Activated T-cell treated with anti-CD3 and anti-CD28 coated beads for 24 hours (primary cell): ENCODE results near the gene EBI3.
"Not testable (repeated sequence)": the region's sequence is repeated elsewhere in the genome, so short reads cannot be mapped to it uniquely, and the experiment has no call there.

Experiments used
- DNase-seq: peaks from one replicate; pipeline ENCODE4 v3.0.0-alpha.2; 2020; ENCODE audit warnings: low read depth

EBI3 gene

DNA sequence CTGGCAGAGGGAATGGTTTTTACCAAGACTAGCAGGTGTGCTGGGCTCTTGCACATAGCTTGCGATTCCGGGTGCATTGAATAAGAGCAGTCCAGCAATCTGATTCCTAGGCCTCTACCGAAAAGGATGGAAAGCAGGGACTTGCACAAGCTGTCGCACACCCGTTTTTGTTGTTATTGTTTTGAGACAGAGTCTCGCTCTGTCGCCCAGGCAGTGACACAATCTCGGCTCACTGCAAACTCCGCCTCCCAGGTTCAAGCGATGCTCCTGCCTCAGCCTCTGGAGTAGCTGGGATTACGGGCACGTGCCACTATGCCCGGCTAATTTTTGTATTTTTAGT, 5.5 kb downstream of the EBI3 start:
- DNase-seq = no peak

DNA sequence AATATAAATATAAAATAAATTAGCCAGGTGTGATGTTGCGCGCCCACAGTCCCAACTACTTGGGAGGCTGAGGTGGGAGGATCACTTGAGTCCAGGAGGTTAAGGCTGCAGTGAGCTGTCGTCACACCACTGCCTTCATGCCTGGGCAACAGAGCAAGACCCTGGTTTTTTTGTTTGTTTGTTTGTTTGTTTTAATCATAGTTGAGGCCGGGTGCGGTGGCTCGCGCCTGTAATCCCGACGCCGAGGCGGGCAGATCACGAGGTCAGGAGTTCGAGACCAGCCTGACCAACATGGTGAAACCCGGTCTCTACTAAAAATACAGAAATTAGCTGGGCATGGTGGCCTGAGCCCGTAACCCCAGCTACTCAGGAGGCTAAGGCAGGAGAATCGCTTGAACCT, 8.2 kb downstream of the EBI3 start:
- DNase-seq = not testable (repeated sequence)

DNA sequence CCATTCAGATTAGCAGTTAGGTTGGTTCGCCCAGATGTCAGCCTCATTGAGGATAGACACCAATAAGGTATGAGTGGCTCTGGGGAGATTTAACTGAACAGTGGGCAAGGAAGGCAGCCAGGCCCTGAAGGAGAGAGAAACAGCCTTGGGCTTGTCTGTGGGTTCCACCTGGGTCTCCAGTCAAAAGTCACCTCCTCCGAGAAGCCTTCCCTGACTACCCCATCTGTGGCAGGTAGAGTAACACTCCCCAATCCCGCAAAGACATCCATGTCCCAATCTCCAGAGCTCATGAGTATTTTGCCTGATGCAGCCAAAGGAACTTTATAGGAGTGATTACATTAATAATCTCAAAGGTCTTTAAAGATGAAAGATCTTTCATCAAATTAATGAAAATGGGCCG, 9.5 kb downstream of the EBI3 start:
- DNase-seq = no peak

DNA sequence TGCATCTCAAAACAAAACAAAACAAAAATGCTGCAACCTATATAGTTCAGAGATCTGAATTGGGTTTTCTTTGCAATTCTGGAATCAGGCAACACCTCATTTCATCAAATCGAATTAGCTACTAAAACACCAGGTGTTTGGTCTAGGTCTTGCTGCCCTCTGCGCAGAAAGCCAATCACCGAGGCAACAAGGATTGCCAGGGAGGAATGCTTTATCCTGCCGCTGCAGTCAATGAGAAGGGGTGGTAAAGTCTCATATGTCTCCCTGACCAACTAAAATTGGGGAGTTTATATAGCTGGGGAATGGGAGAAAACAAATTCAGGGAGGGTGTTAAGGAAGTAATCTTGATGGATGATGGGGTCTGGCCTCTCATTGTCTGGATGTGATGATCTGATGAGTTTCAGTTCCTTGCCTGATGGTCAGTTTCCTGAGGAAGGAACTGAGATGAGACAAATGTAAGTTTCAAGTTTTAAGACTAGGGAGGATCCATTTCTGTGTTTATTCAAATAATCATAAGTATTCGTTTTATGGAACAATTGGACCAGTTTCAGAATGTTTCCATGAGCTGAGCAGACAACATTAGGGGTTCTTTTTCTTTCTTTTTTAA, 12.6 kb downstream of the EBI3 start:
- no peak for DNase-seq

DNA sequence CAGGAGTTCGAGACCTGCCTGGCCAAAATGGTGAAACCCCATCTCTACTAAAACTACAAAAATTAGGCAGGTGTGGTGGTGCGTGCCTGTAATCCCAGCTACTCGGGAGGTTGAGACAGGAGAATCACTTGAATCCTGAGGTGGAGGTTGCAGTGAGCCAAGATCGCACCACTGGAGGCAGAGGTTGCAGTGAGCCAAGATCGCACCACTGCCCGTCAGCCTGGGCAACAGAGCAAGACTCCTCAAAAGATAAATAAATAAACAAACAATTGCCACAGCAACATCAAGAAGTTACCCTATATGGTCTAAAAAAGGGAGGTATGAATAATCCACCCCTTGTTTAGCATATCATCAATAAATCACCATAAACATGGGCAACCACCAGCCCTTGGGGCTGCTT, 16.6 kb downstream of the EBI3 start:
- not testable (repeated sequence) for DNase-seq

DNA sequence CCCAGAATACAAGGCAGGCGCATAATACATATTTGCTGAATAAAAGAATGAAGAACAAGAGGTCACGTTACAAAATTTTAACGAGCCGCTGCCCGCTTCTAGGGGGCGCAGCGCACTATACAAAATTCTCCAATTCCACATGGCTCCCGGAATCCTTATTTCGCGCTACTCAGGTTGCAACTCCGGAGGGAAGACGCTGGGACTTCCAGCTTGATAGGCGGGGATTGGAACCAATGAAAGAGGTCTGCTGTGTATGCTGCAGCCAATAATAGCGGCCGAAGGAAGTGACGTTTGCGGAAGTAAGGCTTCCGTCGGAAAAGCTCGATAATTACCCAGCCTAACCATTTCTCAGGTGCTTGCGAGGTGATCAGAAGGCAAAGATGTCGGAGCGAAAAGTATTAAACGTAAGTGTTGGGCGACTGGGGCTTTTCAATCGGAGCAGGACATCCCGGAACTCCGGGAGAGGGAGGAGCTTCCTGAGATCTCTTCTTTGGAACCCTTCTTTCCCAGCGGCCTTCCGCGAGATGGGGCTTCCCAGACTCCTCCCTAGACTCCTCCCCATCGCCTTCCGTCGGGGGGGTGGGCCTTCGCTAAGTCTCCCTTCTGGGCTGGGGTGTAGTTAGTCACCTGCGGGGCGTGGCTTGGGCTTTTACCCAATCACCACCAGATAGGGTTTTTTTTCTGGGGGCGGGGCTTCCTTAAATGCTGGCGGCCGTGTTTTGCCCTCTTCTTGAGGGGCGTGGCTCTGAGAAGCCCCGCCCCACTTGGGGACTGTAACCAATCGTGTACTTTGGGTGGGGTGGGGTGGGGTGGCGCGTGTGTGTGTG, 17.7 kb downstream of the EBI3 start, which contains the start of gene YJU2:
YJU2 (plus strand) TSS at position 314 of the 827 bp plus-strand sequence; CDS start at position 381, 67 bp downstream.
- DNase-seq = peak; percentile 98

DNA sequence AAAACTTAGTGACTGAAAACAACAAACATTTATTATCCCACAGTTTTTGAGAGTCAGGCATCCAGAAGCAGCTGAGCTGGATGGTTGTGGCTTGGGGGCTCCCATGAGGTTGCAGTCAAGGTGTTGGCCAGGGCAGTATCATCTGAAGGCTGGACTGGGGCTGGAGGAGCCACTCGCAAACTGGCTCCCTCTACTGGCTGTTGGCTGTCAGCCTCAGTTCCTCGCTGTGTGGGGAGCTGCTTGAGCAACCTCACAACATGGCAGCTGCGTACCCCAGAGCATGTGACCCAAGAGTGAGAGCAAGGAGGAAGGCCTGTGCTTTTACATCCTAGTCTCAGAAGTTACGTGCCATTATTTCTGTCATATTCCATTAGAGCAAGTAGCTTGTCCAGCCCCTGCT, 27.2 kb downstream of the EBI3 start:
- no peak for DNase-seq

DNA sequence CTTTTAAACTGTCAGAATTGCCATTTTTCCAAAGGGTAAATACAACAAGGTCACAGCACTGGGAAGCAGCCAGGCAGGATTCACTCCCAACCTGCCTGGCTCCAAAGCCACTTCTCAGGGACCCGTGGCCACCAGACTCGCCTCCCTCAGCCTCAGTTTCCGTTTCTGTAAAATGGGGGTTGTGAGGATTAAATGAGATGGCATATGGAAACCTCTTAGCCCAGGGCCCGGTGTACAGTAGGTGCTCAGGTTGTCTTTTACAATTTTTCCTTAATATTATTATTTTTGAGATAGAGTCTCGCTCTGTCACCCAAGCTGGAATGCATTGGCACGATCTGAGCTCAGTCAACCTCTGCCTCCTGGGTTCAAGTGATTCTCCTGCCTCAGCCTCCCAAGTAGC, 27.7 kb downstream of the EBI3 start:
- no peak for DNase-seq

DNA sequence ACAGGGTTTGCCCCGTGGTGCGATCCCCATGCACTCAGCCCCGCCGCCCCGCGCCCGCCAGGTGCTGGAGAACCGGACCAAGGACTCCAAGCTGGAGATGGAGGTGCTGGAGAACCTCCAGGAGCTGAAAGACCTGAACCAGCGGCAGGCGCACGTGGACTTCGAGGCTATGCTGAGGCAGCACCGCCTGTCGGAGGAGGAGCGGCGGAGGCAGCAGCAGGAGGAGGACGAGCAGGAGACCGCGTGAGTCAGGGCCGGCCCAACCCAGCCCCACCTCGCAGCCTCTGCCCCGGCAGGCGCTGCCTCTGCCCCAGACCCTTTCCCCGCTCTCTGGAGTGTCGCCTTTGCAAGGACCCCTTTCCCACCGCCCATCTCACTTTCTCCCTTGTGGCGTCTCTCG, 28.9 kb downstream of the EBI3 start:
- no peak for DNase-seq

DNA sequence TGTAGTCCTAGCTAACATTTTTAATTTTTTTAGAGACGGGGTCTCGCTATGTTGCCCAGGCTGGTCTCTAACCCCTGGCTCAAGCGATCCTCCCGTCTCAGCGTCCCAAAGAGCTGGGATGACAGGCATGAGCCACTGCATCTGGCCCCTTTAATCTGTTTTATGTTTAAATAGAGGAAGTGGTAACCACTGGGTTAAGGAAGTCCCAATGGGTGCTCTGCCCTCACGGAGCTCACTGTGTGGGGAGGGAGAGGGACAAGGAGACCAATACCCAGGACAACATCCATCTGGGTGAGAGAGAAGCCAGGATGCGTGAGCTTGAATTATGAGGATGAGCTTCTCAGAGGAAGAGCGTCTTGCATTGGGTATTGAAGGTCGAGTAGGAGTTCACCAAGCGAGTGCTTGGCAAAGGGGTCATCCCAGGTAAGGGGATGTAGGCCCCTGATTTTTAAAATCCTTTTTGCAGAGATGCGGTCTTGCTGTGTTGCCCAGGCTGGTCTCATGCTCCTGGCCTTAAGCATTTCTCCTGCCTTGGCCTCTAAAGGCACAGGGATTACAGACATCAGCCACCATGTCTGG, 31.4 kb downstream of the EBI3 start:
- DNase-seq = no peak

DNA sequence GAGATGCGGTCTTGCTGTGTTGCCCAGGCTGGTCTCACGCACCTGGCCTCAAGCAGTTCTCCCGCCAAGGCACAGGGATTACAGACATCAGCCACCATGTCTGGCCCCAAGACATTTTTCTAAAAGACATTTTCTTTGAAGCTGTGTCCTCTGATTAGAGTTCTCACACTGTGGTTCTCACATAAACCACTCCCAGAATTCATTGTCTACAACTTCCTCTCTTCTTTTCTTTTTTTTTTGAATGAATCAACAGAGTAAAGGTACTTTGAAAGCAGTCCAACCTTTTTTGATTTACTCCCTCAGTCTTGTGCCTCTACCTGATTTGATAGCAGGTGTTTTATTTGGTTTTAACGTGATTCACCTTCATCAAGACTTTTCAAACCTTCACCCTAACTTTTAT, 35.5 kb downstream of the EBI3 start:
- no peak for DNase-seq

DNA sequence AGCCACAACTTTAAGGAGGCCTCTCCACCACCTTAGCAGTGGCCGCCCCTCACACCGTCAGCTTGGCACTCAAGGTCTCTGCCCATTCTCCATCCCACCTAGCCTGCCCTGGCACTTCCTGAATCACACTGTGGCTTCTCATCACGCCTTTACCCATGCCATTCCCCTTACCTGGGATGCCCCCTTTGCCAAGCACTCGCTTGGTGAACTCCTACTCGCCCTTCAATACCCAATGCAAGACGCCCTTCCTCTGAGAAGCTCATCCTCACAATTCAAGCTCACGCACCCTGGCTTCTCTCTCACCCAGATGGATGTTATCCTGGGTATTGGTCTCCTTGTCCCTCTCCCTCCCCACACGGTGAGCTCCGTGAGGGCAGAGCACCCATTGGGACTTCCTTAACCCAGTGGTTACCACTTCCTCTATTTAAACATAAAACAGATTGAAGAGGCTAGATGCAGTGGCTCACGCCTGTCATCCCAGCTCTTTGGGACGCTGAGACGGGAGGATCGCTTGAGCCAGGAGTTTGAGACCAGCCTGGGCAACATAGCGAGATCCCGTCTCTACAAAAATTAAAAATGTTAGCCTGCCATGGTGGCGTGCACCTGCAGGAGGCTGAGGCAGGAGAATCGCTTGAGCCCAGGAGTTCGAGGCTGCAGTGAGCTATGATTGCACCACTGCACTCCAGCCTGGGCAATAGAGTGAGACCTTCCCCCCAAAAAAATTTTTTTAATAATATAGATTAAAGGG, 37.1 kb downstream of the EBI3 start:
- no peak for DNase-seq

DNA sequence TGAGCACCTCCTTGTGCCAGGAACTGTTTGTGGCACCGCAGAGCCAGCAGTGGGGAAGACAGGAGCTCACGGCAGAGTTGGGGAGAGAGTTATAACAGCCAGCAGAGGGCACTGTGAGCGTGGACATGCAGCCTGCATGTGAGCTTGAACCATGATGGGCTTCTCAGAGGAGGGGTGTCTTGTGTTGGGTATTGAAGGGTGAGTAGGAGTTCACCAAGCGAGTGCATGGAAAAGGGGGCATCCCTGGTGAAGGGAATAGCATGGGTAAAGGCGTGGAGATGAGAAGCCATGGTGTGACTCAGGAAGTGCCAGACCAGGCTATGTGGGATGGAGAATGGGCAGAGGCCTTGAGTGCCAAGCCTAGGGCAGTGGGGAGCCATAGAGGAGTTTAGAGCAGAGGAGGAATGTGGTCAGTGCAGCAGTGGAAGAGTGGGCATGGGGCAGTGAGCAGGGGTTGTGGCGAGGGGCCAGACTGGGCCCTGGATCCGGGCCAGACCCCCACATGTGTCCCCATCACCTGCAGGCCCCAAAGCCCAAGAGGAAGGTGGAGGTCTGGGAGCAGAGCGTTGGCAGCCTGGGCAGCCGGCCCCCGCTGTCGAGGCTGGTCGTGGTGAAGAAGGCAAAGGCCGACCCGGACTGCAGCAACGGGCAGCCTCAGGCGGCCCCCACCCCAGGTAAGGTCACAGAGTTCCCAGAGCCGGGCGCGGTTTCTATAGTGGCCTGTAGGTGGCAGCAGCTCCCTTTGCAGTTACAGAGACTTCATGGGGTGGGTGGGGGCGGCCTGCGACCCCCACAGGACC, 38.0 kb downstream of the EBI3 start:
- peak; percentile 47 for DNase-seq

DNA sequence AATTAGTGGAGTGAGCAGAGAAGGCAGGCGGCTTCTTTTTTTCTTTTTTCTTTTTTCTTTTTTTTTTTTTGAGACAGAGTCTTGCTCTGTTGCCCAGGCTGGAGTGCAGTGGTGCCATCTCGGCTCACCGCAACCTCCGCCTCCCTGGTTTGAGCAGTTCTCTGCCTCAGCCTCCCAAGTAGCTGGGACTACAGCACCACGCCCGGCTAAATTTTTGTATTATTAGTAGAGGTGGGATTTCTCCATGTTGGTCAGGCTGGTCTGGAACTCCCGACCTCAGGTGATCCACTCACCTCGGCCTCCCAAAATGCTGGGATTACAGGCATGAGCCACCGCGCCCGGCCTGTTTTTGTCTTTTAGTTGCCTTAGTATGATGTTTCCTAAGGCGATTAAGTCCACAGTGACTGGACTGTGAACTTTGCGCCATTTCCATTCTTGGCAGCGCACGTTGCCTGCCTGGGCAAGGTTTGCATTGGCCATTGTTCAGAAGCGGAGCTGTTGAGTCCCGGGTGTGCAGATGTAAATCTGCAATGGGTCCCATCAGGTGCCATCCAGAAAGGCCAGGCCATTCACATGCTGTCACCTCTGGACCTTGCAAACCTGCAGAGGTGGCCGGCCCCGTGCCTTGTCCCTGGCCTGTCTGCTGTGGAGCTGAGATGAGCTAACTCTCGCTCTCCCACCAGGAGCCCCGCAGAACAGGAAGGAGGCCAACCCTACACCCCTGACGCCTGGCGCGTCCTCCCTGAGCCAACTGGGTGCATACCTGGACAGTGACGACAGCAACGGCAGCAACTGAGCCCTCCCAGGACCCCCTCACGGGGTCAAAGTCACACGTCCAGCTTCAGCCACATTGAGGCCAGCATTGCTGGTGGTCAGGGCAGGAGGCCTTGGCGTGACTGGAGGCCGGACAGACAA, 38.8 kb downstream of the EBI3 start:
- no peak for DNase-seq

DNA sequence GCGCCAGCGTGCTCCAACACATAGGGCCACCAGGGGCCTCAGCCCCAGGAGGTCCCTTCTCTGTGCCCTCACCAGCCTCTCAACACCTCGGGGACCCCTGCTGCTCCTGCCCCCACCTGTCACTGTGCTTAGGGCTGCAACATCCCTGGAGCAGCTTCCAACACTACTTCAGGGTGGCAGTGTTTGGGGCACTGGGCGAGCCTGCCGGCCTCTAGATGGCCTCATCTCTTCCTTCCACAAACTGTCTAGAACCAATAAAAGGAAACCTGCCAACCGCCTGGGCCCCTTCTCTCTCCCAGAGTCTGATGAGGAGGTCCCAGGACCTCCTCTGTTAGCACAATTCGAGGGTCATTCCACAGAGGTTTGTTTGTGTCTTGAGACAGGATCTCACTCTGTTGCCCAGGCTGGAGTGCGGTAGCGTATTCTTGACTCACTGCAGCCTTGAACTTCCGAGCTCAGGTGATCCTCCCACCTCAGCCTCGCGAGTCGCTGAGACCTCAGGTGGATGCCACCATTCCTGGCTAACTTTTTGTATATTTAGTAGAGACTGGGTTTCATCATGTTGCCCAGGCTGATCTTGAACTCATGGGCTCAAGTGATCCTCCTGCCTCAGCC, 39.6 kb downstream of the EBI3 start:
- no peak for DNase-seq

DNA sequence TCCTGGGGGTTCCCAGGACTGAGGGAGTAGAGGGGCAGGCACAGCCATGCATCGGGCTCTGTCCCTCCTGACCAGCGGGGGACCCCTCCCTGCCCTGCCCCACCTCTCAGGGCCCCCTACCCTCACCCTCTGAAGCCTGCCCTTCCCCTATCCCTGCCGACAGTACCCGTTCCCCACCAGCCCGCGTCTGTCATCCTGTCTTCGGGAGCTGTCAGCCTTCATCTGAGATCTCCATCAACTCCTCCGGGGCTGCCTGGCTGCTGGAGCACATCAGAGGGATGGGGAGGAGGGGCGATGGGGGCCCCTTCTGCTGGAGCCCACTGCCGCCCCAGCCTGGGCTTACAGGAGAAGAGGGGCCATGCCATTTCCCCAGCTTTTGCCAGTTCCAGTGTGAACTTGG, 43.6 kb downstream of the EBI3 start:
- no peak for DNase-seq

DNA sequence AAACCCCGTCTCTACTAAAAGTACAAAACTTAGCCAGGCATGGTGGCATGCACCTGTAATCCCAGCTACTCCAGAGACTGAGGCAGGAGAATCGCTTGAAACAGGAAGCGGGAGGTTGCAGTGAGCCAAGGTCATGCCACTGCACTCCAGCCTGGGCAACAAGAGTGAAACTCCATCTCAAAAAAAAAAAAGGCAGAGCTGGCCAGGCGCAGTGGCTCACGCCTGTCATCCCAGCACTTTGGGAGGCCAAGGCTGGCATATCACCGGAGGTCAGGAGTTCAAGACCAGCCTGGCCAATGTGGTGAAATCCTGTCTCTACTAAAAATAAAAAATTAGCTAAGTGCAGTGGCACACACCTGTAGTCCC, 45.0 kb downstream of the EBI3 start:
- not testable (repeated sequence) for DNase-seq

DNA sequence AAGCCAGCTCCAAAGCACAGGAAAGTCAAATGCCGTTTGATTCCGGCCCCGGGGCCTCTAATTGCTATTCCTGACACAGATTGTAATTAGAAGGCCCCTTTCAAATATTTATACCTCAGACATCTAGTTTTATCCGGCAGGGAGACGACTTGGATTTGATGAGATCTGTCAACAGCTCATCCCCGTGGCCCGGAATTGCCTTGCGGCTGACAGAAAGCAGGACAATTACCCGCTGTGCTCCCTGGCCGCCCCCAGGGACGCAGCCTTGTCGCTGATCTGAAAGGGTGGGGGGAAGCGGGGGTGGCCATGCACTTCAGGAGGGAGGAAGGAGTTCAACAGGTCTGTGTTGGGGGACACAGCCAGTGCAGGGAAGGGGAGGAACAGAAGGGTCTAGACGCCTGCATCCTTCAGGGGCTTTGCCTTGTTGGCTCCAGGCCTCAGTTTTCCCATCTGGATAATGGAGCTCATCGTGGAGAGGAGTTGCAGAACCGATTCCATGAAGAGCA, 47.9 kb downstream of the EBI3 start:
- no peak for DNase-seq

DNA sequence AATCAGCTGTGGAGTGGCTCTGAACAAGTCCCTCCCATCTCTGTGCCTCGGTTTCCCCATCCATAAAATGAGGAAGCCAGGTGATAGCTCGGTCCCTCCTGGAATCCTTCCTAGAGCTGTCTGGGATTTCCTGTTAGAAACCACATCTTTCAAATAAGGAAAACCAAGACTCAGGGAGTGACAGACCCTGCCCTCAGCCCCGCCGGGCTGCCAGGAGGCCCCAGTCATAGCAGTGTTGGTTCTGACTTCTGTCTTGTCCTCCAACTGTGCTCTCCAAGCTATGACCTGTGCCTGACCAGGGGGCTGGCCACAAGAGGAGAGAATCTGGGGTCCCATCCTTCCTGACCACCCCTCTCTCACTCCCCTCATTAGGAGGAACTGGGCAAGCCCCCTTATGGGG, 48.7 kb downstream of the EBI3 start:
- DNase-seq = no peak
